Stimulated activated CD8-positive, alpha-beta memory T cell treated with anti-CD3 and anti-CD28 coated beads, Interleukin-2, amount 100 ng/mL, for 1 hour (primary cell): ENCODE results near the gene DIP2A.
A peak's percentile ranks its signal among the peaks of the same experiment; 100 is the strongest.

ENCODE experiments used
- DNase-seq, 2 donors: peaks; one replicate each; pipeline ENCODE4 v3.0.0-alpha.2; 2020; ENCODE audit warnings: low read depth in 2 of 2

Gene DIP2A, protein sequence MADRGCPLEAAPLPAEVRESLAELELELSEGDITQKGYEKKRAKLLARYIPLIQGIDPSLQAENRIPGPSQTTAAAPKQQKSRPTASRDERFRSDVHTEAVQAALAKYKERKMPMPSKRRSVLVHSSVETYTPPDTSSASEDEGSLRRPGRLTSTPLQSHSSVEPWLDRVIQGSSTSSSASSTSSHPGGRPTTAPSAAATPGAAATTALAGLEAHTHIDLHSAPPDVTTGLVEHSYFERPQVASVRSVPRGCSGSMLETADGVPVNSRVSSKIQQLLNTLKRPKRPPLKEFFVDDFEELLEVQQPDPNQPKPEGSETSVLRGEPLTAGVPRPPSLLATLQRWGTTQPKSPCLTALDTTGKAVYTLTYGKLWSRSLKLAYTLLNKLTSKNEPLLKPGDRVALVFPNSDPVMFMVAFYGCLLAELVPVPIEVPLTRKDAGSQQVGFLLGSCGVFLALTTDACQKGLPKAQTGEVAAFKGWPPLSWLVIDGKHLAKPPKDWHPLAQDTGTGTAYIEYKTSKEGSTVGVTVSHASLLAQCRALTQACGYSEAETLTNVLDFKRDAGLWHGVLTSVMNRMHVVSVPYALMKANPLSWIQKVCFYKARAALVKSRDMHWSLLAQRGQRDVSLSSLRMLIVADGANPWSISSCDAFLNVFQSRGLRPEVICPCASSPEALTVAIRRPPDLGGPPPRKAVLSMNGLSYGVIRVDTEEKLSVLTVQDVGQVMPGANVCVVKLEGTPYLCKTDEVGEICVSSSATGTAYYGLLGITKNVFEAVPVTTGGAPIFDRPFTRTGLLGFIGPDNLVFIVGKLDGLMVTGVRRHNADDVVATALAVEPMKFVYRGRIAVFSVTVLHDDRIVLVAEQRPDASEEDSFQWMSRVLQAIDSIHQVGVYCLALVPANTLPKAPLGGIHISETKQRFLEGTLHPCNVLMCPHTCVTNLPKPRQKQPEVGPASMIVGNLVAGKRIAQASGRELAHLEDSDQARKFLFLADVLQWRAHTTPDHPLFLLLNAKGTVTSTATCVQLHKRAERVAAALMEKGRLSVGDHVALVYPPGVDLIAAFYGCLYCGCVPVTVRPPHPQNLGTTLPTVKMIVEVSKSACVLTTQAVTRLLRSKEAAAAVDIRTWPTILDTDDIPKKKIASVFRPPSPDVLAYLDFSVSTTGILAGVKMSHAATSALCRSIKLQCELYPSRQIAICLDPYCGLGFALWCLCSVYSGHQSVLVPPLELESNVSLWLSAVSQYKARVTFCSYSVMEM (N-terminal part only)

DNA sequence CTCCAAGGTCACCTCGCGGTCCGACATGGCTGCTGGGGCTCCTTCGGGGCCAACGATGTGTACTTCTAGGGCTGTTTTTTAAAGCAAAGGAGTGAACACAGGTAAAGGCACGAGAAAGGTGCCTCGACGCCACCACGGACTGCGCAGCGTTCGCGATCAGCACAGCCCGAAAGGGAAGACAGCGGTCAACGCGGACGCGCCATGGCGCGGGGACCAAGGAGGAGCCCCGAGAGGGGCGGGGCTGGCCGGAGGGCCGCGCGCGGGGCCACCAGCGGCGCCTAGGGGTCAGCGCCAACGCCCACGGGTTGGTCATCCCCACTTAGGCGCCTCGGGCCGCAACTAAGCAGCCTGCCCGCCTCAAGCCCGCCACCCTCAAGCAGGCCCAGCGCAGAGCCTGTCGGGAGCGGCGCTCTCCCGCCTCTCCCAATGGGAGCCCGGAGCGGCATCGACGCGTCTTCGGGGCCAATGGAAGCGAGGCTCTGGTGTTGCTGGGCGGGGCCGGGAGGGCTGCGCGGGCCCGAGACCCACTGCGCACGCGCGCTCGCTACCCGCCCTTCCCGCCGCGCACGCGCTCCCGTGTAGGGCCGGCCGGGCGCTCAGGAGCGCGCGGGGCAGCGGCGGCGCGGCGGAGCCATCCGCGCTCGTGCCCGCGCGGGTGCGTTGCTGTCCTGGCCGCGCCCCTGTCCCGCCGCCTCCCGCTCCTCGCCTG is at the start of gene DIP2A:
Gene DIP2A (plus strand): TSS at position 577 of the 709 bp plus-strand sequence. CDS start 241 bp downstream, outside the sequence.
- DNase-seq, result peak; percentile 87 to 89

DNA sequence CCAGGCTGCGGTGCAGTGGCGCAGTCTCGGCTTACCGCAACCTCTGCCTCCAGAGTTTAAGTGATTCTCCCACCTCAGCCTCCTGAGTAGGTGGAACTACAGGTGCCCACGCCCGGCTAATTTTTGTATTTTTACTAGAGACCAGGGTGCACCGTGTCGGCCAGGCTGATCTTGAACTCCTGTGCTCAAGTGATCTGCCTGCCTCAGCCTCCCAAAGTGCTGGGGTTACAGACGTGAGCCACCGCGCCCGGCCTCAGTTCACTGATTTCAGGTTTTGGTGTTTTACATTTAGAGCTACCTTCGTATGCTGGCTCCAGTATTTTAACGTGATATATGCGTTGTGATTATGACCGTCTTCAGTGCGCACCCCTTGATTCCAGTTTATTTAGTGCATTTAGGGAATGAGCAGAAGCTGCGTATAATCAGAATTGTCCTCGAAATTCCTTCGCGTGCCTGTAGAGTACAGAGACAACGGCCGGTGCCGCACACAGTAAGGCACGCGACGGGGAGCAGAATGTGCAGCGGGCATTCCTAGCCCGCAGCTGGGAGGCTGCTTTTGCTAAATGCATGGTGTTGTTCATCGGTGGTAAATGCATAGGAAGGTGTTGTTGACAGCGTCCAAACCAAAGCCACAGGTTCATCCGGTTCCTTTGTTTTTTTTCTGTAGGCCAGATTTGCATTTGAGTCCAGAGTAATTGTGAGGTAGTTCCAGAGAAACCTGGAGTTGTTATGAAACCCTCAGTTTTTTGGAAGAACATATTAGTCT is 48.9 kb upstream of the DIP2A start:
- no peak for DNase-seq

DNA sequence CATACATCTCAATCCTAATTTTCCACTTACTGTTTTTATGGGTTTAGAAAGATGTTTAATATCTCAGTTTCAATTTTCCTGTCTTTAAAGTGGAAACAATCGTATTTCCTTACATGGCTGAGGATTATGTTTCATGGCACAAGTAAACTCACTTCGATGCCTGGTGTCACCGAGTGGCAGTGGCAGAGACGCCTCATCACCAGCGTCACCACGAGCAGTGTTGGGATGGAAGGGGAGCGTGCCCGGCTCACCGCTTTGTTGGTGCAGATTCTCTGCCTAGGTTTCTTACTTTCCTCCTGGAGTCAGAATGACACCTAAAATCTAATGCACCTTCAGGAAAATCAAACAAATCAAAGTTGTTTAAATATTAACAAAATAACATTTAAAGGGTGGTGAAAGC is 48.2 kb upstream of the DIP2A start:
- no peak for DNase-seq

DNA sequence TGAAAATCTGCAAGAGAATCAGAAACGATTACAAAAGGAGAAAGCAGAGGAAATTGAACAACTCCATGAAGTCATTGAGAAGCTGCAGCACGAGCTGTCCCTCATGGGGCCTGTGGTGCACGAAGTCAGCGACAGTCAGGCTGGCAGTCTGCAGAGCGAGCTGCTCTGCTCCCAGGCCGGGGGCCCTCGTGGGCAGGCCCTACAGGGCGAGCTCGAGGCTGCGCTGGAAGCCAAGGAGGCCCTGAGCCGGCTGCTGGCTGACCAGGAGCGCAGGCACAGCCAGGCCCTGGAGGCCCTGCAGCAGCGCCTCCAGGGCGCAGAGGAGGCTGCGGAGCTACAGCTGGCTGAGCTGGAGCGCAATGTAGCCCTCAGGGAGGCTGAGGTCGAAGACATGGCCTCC is 47.5 kb upstream of the DIP2A start:
- no peak for DNase-seq

DNA sequence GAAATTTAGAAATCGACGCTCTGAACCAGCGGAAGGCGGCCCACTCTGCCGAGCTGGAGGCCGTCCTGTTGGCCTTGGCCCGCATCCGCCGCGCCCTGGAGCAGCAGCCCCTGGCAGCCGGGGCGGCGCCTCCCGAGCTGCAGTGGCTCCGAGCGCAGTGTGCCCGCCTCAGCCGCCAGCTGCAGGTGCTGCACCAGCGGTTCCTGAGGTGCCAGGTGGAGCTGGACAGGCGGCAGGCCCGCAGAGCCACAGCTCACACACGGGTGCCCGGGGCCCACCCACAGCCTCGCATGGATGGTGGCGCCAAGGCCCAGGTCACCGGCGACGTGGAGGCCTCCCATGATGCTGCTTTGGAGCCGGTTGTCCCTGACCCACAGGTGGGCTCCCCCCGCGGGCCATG is 47.0 kb upstream of the DIP2A start:
- no peak for DNase-seq

DNA sequence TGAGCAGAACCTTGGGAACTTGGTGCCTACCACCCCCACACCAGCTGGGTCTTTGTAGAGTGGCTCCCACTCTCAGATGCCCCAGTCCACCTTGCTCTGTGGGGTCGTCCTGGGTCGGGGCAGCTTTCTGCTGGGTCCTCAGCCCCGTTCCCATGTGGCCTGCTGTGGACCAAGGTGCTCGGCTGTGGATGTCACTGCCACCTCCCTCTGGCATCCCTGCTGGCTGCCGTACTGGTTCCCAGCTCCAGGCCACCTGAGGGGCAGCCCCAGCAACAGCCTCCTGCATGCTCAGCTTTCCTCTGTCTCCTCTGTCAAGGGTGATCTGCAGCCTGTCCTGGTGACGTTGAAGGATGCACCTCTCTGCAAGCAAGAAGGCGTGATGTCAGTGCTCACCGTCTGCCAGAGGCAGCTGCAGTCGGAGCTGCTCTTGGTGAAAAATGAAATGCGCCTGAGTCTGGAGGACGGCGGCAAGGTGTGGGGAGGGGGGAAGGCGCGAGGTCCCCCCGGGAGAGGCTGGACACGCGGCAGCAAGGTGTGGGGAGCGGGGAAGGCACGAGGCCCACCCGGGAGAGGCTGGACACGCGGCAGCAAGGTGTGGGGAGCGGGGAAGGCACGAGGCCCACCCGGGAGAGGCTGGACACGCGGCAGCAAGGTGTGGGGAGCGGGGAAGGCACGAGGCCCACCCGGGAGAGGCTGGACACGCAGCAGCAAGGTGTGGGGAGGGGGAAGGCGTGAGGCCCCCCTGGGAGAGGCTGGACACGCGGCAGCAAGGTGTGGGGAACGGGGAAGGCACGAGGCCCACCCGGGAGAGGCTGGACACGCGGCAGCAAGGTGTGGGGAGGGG is 45.9 kb upstream of the DIP2A start:
- DNase-seq, result no peak

DNA sequence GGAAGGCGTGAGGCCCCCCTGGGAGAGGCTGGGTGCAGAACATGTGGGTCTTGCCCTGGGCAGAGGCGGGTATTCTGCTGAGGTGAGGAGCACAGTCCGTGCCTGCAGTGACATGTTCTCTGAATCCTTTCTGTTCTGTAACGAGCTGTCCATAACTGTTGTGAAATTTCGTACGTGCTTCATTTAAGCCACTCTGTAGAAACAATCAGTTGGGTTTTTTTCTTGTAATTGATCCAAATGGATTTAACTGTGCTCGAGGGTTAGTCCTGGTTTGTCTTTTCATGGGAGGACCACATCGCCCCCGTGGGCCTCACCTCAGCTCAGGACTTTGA is 45.4 kb upstream of the DIP2A start:
- no peak for DNase-seq

DNA sequence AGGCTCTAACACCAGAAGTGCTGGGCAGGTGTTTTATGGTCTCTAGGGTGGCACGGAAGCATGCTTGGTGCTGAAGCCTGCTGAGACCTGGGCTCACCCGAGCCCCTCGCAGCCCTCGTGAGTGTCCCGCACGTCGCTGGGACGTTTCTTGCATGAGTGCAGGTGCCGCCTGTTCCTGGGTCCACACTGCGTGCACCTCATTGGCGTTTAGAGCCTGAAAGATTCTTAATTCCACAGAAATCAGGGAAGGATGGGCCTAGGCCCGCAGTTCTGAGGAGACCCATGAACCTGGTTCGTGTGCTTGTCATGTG is 43.8 kb upstream of the DIP2A start:
- no peak for DNase-seq

DNA sequence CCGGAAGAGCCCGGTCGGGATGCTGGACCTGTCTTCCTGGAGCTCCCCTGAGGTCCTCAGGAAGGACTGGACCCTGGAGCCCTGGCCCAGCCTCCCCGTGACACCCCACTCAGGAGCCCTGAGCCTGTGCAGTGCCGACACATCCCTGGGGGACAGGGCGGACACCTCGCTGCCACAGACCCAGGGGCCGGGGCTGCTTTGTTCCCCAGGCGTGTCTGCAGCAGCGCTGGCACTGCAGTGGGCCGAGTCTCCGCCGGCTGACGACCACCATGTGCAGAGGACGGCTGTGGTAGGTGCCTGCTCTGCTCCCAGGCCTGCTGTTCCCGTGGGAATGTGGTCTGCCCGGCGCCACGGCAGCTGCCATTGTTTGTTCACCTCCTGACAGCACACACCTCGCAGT is 42.1 kb upstream of the DIP2A start:
- no peak for DNase-seq

DNA sequence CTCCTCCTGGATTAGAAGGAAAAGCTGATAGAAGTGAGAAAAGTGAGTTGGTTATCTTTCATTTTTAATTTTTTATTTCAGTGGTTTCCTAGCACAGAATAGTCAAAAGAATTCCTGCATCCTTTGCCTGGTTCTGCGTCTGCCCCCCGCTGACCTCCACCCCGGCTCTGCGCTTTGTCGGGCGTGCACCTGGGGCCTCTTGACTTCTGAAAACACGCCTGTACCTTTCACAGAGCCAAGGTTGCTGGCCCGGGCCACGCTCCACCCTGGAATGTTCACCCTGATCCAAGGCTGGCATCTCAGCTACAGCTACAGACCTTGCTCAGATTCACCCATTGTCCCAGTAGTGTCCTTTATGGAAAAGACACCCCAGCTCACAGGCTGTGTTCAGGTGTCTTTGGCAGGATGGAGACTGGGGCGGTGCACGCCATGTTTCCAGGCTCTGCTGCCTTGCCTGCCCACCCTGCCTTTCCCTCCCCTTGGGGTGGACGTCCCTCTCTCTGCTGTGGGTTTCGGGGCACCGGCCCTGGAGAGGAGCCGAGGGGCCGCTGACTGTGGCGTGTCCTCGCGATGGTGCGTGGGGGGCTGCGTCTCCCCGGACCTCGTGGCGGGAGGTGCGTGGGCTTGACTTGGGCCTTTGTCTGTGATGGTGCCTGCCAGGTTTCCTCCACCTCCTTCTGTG is 40.3 kb upstream of the DIP2A start:
- DNase-seq, result no peak

DNA sequence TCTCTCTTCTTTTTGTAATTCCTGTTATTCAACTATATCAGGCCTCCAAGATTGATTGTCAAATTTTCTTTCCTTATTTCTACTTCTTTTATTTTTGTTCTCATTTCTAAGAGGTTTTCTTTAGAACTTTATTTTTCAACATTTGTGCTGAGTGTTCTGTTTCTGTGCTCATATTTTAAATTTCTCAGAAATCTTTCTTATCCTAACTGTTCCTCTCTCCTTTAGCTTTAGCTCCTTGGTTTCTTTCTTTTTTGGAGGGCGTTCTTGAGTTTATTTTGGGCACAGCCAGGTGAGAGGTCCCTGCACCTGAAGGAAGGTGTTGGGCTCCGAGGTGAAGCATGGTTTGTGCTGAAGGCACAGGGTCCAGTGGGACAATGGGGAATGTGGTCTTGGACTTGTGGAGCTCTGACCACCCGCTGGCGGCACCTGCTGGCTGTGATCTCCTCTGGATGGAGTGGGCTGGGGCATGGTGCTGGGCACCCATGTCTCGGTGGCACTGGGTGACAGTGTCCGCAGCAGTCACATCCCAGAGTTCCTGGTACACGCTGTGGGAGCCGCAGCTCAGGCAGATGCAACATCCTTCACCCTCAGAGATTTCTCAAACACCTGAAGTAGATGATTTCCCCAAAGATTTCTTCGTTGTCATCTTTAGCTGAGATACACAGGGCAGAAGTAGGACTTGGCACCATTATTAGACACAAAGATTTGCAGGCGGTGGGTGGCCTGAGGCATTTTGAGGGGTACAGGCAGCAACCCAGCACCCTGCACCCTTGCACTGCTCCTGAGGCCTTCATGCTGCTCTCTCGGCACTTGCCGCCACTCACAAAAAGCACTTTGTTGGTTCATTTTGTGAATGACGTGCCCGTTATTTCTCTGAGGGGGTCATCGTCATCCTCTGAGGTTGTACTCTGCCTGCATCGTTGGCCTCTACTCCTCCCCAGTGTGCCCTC is 38.2 kb upstream of the DIP2A start:
- DNase-seq, result no peak

DNA sequence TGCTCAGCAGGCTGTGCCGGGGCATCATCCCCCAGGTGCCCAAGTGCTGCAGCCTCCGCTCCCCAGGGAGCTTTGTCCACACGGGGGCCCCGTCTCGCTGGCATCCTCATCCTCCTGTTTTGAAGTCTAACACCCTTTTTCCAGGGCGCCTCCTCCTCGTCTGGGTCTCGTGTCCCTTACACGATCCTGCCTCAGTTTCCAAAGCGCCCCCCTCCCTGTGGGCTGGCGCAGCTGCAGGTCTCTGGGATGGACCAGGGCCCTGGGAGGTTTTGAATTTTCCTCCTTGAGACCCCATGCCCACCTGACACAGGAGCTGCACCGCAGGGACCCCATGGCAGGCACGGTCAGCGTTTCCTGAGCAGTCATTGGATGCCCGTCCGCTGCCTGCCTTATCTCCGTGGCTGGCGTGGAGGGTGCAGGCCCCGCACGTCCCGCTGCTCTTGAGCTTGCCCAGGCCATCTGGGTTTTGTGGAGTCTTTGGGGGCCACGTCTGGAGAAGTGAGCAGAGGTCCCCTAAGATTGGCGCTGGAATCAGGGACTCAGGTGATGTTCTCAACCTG is 37.4 kb upstream of the DIP2A start:
- no peak for DNase-seq

DNA sequence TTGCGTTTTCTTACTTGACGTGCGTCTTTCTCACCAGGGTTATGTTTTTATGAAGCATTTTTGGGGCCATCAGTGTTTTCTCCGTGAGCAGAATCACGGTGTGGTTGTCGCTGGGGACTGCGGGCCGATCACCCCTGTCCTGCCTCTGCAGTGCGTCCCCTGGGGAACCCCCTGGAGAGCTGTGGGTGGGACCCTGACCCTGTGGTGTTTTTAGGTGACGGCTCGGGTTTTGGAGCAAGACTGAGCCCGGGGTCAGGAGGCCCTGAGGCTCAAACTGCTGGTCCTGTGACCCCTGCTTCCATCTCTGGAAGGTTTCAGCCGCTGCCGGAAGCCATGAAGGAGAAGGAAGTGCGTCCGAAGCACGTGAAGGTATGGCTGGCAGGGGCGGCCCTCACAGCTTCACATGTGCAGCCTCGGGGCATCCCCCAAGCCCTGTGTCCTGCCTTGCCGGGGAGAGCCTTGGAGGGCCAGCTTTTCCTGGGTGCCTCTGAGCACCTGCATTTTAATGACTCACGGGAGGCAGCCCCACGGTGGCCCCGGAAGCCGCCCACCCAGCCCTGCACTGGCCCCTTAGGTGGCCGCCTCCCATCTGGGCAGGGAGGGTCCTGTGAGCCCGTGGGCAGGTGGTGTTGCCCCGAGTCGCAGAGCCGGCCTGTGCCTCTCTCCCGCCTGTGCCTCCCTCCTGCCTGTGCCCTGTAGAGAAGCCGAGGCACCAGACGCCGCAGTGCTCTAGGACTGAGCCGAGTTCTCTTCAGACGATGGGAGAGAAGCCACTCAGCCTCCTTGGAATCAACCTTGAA is 36.7 kb upstream of the DIP2A start:
- no peak for DNase-seq

DNA sequence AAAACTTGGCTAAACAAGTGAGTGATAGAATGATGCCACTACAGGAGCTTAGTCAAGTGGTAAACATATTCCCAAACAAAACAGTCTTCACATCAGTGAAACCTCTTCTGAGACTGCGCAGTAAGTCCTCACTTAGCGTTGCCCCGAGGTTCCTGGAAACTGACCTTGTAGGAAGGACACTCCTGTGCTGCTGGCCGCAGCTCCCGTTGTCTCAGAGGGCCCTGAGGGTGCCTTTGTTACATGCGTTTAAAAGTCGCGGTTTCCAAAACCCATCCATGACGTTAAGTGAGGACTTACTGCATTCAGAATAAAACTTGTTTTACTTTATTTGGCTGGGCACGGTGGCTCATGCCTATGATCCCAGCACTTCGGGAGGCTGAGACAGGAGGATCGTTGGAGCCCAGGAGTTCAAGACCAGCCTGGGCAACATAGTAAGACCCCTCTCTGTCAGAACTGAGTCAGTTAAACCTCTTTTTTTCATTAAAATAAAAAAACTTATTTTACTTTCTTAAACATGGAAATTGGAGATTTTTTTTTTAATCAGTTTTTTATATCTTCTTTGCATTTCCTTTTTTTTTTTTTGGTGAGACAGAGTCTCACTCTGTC is 36.0 kb upstream of the DIP2A start:
- no peak for DNase-seq

DNA sequence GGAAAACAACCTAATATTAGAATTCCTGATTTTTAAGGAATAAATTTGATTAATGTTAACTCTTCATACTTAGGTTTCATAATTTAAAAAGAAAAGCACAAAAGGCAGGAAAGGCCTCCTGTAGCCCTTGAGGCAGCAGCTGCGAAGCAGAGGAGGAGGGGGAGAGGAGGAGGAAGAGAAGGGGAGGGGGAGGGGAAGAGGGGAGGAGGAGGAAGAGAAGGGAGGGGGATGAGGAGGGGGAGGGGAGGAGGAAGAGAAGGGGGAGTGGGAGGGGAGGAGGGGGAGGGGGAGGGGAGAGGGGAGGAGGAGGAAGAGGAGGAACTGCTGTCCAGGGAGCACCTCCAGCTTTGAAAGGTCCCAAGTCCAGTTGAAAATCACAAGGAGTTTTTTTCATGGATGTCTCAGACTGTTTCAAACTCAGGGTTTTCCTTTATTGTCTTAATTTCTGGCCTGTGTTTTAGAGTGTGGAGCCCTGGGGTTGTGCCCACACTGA is 35.1 kb upstream of the DIP2A start:
- no peak for DNase-seq

DNA sequence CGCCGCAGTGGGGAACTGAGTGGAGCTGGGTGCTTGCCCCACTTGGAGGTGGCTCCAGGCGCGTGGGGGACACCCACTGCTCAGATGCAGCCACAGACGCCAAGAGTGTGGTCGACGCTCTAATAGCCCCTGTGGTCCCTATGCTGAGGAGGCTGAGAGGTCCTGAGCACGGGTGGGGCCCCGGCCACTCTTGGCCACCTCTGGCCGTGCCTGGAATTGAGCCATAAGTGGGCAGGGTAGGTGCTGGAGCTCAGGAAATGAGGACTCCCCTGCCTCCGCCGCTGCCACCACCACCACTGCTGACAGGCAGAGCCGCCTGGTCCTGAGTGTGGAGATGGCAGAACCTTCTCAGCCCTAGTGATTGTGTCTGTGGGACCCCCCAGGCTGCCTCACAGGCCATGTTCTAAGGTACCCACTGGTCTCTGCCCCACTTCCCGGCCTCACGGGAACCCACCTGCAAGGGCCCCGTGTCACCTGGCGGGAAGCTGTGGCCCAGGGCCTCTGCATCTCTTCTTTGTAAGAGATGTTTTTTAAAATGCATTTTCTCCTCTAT is 34.6 kb upstream of the DIP2A start:
- DNase-seq, result no peak
